Stimulated activated CD4-positive, alpha-beta T cell treated with anti-CD3 and anti-CD28 coated beads, Interleukin-15, amount 100 ng/mL, for 1 hour (primary cell): ENCODE results near the gene CAMP.
"Not testable (repeated sequence)": the region's sequence is repeated elsewhere in the genome, so short reads cannot be mapped to it uniquely, and the experiment has no call there.

Source experiments
- DNase-seq, 2 donors: peaks; one replicate each; pipeline ENCODE4 v3.0.0-alpha.2; 2020; ENCODE audit warnings: low read depth in 1 of 2, low spot score in 1 of 2

CAMP gene

DNA sequence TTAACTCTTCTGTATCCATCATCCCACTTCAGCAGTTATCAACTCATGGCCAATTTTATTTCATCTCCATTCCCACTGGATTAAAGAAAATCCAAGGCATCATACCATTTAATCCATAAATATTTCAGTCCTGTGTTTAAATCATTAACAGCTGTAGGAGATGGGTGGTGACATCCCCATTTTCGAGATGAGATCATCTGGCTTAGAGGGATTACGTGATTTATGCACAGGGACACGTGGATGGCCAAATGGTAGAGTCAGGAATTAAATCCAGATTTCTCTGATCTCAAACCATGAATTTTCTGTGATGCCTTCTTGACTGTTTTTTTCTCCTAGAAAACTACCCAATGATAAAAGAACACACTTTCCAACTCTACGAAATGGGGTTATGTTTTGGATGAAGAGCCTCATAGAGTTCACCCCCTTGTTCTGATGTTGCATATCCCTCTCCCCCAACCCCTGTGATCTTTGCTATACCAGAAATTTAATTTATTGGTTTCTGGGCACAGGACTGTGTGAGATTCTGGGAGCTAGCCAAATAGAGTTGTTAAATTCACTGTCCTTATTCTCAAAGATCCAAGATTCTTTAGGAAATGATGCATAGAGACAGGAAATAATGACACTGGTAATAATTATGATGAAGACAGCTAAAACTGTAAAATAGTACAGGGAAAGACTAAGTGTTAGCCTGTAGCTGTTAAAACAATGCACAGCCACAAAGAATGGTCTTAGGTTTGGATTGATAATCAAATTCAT lies 25.0 kb downstream of the CAMP start:
- DNase-seq, result no peak

DNA sequence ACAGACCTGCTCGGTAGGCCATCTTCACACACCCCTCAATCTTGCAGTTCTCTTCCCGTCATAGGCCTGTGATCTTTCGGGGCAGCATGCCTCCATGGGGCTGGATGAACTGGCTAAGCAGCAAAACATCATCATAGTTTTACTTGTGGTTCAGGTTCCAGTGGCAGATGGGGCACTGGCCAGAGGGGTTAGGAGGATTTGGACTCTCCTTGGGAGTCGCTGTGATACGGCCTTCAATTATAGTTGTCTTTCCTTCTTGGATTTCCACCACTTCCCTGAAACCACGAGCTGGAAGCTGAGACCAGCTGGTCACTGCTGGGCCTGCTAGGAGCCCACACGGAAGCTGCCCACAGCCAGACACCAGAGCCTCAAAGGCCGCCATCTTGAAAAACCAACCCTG lies 33.3 kb downstream of the CAMP start:
- no peak for DNase-seq

DNA sequence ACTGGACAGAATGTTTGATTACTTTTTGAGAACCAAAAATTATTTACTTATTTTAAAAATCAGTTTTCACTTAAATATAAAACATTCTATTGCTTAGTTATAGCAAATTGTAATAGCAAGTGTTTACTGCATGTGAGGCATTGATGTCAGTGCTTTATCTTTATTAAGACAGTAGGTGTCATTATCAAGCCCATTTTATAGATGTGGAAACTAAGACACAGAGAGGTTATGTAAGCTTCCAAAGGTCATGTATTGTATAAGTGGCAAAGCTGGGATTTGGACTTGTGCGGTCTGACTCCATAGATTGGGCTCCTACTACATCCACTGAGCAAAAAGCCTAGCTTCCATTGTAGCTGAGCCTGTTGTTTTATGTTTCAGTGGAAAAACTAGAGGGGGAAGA lies 35.2 kb downstream of the CAMP start:
- DNase-seq, result no peak

DNA sequence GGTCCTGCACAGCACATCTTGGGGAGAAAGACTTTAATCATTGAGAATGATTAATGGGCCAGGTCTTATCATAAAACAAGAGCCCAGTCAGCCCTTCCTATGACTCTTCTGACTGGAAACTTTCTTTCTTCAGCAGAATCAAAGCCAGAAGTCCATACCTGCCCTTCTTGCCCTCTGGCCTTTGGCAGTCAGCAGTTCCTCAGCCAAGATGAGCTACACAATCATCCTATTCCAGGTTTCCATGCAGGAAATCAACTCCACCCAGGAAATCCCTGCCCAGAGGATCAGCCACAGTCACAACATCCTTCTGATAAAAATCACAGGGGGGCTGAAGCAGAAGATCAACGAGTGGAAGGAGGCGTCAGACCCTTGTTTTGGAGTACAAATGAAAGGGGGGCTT lies 44.5 kb downstream of the CAMP start:
- DNase-seq, result no peak

DNA sequence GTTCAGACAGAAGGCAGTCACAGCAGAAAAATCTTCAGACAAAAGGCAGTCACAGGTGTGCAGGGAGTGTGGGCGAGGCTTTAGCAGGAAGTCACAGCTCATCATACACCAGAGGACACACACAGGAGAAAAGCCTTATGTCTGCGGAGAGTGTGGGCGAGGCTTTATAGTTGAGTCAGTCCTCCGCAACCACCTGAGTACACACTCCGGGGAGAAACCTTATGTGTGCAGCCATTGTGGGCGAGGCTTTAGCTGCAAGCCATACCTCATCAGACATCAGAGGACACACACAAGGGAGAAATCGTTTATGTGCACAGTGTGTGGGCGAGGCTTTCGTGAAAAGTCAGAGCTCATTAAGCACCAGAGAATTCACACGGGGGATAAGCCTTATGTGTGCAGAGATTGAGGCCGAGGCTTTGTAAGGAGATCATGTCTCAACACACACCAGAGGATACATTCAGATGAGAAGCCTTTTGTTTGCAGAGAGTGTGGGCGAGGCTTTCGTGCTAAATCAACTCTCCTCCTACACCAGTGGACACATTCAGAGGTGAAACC lies 45.2 kb downstream of the CAMP start:
- DNase-seq, result peak; percentile 49 to 58

DNA sequence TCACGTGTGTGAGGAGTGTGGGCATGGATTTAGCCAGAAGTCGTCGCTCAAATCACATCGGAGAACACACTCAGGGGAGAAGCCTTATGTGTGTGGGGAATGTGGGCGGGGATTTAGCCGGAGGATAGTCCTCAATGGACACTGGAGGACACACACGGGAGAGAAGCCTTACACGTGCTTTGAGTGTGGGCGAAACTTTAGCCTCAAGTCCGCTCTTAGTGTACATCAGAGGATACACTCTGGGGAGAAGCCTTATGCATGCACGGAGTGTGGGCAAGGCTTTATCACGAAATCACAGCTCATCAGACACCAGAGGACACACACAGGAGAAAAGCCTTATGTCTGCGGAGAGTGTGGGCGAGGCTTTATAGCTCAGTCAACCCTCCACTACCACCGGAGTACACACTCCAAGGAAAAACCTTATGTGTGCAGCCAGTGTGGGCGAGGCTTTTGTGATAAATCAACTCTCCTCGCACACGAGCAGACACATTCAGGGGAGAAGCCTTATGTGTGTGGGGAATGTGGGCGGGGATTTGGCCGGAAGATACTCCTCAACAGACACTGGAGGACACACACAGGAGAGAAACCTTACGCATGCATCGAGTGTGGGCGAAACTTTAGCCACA lies 45.8 kb downstream of the CAMP start:
- peak in 1 of 2 donors; percentile 21 for DNase-seq

DNA sequence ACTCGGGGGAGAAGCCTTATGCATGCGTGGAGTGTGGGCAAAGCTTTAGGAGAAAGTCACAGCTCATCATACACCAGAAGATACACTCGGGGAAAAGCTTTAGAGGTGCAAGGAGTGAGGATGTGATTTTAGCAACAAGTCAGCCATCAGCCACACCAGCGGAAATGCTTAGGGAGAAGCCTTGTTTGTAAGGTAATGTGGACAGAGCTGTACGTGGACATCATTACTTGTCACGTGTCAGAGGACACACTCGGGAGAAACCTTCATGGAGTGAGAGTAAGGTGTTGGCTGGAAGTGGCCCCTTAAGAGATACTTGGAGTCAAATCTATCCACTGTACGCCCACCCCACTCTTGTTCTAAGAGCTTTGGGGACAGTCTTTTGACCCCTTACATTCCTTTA lies 46.3 kb downstream of the CAMP start:
- no peak for DNase-seq

DNA sequence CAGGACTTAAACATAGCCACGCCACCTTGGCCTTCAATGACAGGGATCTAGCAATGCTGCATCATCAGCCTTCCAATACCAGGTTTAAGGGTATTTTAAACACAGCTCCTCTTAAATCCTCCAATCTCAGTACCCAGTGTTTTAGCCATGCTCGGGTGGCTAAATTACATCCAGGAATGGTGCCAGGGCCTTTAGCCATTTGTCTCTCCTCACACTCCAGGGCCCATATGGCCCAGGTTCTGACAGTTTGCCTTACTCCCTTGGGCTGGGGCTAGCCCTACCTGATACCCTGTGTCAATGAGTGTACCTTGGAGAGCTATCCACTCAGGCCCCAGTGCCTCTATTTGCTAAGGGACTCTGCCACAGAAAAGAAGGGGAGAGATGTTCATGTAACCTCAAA lies 47.0 kb downstream of the CAMP start:
- DNase-seq, result no peak

DNA sequence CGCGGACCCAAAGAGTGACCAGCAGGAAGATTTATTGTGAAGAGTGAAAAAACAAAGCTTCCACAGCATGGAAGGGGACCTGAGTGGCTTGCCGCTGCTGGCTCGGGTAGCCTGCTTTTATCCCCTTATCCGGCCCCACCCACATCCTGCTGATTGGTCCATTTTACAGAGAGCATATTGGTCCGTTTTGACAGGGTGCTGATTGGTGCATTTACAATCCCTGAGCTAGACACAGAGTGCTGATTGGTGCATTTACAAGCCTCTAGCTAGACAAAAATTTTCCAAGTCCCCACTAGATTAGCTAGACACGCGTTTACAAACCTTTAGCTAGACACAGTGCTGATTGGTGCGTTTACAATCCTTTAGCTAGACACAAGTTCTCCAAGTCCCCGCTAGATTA lies 47.9 kb downstream of the CAMP start:
- not testable (repeated sequence) for DNase-seq

DNA sequence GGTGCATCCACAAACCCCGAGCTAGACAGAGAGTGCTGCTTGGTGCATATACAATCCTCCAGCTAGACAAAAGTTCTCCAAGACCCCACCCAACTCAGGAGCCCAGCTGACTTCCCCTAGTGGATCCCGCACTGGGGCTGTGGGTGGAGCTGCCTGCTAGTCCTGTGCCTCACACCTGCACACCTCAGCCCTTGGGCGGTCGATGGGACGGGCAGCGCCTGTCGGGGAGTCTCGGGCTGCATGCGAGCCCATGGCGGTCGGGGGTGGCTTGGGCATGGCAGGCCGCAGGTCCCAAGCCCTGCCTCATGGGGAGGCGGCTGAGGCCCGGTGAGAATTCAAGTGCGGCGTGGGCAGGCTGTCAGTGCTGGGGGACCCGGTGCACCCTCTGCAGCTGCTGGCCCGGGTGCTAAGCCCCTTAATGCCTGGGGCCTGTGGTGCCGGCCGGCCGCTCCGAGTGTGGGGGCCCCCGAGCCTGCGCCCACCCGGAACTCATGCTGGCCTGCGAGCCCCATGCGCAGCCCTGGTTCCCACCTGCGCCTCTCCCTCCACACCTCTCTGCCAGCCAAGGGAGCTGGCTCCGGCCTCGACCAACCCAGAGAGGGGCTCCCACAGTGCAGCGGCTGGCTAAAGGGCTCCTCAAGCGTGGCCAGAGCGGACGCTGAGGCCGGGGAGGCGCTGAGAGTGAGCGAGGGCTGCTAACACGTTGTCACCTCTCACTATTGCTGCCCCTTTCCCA lies 48.6 kb downstream of the CAMP start:
- DNase-seq, result no peak

DNA sequence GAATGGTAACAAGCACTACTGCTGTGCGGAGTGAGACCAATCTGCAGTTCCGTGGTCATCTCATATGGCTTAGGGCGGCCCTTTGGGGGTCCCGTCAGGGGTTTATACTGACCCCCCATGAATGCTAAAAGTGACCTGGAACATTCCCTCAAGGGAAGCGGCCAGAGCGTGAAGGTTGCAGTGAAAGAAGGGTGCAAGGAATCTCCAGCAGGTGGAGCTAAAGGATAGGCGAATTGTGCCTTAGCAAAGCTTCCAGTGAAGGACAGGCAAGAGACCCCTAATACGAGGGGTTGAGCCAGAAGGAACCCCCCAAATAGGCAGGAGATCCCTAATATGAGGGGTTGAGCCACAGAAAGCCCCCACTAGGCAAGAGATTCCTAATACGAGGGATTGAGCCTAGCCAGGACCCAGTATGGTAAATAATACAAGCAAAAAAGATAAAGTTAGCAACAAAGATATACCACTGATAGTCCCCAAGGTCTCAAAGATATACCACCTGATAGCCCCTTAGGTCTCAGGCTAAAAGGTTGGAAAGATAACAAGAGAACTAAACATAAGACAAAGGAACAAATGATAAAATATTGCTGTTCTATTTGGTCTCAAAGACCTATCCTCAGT lies 50.4 kb downstream of the CAMP start:
- peak; percentile 9 to 20 for DNase-seq

DNA sequence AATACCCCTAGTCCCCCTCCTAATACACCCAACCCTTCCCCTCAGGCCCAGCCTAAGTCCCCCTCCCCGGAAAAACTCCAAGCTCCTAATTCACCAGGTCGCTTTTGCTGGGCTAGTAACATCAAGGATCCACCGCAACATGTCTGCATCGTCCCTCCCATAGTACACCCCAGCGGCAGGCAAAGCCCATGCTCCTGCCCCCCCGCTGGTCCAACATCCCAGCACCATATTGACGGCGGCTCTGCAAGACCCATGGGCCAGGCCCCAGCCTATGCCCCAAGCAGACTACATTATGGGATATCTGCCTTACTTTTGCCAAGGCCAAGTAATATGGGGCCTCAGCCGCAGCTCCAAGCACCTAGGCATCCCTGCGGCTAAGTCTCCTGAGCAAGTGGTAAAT lies 51.2 kb downstream of the CAMP start:
- no peak for DNase-seq
